ENCODE measurements around the gene FAM184A. TPM values are rescaled to one million over a fixed set of nuclear protein-coding genes. Genes with fewer than 3 reads are reported as not detected.

Gene FAM184A
- total RNA-seq, 1 donor from 2014 or later: 2.0 TPM

DNA sequence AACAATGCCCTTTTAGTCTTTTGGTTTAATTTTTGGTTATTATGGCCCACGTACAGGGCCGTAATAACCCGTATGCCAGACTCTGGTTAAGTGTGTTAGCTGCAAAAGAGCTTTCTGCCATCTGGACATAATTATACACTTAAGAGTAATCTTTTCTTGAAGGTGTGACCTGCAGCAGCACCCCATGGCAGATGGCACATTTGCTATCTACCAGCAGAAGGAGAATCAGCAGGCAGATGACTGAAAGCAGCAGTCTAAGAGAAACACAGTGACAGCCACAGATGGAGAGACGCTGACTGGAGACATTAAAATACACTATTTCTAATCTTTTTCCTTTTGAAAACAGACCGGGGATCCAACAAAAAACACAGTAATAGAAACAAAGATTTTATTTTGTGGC, 165.8 kb downstream of the FAM184A start:
- Mint-ChIP-seq H3K36me3 (ENCODE audit: low read depth, unreplicated experiment) (peaks cover 11% of the 10 kb centered on the region), H3K4me1 (ENCODE audit: low read depth, unreplicated experiment) (peaks cover 21% of the 10 kb centered on the region), H3K9me3 (ENCODE audit: unreplicated experiment) (no peaks in the 10 kb centered on the region), H3K27ac (ENCODE audit: unreplicated experiment) (no peak overlapping the region), H3K4me3 (ENCODE audit: unreplicated experiment) (no peak overlapping the region), H3K27me3 (ENCODE audit: low read depth, unreplicated experiment) (no peaks in the 10 kb centered on the region)
- Histone ChIP-seq H3K27me3 (ENCODE audit: insufficient read depth, low read length) (no peaks in the 10 kb centered on the region), H3K9ac (ENCODE audit: low read length) (no peak overlapping the region), H4K20me1 (ENCODE audit: insufficient read depth, low read length) (no peaks in the 10 kb centered on the region), H3K79me2 (ENCODE audit: insufficient read depth, low read length) (no peaks in the 10 kb centered on the region), H3K4me2 (ENCODE audit: low read length) (no peak overlapping the region), H3K4me3 (ENCODE audit: insufficient read depth, low read depth, low read length) (no peak overlapping the region), H3K9me3 (ENCODE audit: insufficient read depth, low read depth, low read length) (no peaks in the 10 kb centered on the region), H3K4me1 (ENCODE audit: insufficient read depth, low read length) (peaks cover 4% of the 10 kb centered on the region), H3K27ac (ENCODE audit: low read depth, low read length) (no peak overlapping the region), H2AFZ (ENCODE audit: low read depth, low read length) (no peak overlapping the region), H3K36me3 (ENCODE audit: insufficient read depth, low read length) (peaks cover 16% of the 10 kb centered on the region)
- DNase-seq (ENCODE audit: low read depth) (no peak), FAIRE-seq (no peak)
- no peak for TF ChIP-seq EZH2 (IDR thresholded peaks at IDR 0.05; ENCODE audit: insufficient read depth, low read length)
- TF ChIP-seq, protein P1, sequence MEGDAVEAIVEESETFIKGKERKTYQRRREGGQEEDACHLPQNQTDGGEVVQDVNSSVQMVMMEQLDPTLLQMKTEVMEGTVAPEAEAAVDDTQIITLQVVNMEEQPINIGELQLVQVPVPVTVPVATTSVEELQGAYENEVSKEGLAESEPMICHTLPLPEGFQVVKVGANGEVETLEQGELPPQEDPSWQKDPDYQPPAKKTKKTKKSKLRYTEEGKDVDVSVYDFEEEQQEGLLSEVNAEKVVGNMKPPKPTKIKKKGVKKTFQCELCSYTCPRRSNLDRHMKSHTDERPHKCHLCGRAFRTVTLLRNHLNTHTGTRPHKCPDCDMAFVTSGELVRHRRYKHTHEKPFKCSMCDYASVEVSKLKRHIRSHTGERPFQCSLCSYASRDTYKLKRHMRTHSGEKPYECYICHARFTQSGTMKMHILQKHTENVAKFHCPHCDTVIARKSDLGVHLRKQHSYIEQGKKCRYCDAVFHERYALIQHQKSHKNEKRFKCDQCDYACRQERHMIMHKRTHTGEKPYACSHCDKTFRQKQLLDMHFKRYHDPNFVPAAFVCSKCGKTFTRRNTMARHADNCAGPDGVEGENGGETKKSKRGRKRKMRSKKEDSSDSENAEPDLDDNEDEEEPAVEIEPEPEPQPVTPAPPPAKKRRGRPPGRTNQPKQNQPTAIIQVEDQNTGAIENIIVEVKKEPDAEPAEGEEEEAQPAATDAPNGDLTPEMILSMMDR (IDR thresholded peaks at IDR 0.05; ENCODE audit: insufficient read depth, low read depth, low read length): no peak

Small RNAs within 50 kb of the gene (microRNA-seq; reads per million reads assigned to microRNA genes)
- 0.82 reads per million for gene MIR548B

Other genes starting within 250 kb of the FAM184A start
- gene ASF1A, start 184.5 kb downstream of the FAM184A start, total RNA-seq: 35.7 and 36.4 TPM in 2 replicates
- gene MCM9, start 143.5 kb downstream of the FAM184A start, total RNA-seq: 9.2 and 10.1 TPM in 2 replicates

Data from astrocyte (in vitro differentiated cells and primary cell).